ENCODE measurements around the gene HPS3. TPM values are rescaled to one million over a fixed set of nuclear protein-coding genes. Genes with fewer than 3 reads are reported as not detected.

HPS3 gene
- polyA plus RNA-seq, 1 of the 3 experiments (the other 2 are of a cell fraction): 9.4 TPM

DNA sequence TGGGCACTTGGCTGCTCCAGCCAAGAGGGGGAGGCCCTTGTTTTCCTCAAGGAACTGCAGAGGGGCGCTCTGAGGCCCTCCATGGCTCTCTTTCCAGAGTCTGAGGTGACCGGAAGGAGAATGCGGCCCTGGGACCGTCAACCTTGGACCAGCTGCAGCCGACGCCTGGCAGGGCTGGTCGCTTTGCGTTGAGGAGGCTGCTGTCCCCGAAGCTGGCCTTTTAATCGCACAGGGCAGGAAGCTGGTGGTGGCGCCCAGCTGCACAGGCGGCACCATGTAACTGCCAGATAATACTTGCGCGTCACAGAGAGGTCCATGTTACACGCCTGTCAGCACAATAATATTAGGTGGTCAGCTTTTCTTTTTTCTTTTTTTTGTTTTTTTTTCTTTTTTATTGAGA, 42.2 kb upstream of the HPS3 start:
- H2AFZ ChIP-seq (ENCODE audit: low read depth): no peak overlapping the region; the same call in 1 of the 2 replicates
- WGBS (ENCODE audit: low lambda C conversion rate): 98% methylated on average over 15 of the region's 15 CpGs
- CTCF ChIA-PET: interaction anchor here (0.5 to 1.9 kb wide), 3 partner anchors 33 to 326 kb away, joined by 4 to 9 read pairs (median 6); no protein-coding TSS in a partner anchor

More for the DNA sequence above, 42.2 kb upstream of the HPS3 start:
- peaks cover 39% of the 10 kb centered on the region for H3K79me2 ChIP-seq (ENCODE audit: insufficient read depth)
- no peaks in the 10 kb centered on the region for H3K27me3 ChIP-seq (ENCODE audit: insufficient read depth)
- H3K4me1 ChIP-seq (ENCODE audit: control insufficient read depth in 1 of 2, insufficient read depth in 2 of 2, low read depth in 1 of 2, low read length in 1 of 2): peaks cover 0 to 7% of the 10 kb centered on the region in 2 experiments; a peak in 2 of 4 replicates
- H3K27ac ChIP-seq (ENCODE audit: low read depth in 2 of 2, low read length in 1 of 2): no peak overlapping the region
- no peak for TF ChIP-seq SIN3A (IDR thresholded peaks at IDR 0.05; ENCODE audit: borderline replicate concordance, low read depth, low read length)
- TF ChIP-seq TAF1 (IDR thresholded peaks at IDR 0.05; ENCODE audit: borderline replicate concordance, low read depth, low read length): no peak
- TF ChIP-seq TCF12 (IDR thresholded peaks at IDR 0.05): no peak
- no peak for TF ChIP-seq POLR2AphosphoS5 (IDR thresholded peaks at IDR 0.05; ENCODE audit: low read depth, low read length)
- no peak for TF ChIP-seq RXRA (IDR thresholded peaks at IDR 0.05; ENCODE audit: borderline replicate concordance, low read depth)
- no peak for TF ChIP-seq NFIC (IDR thresholded peaks at IDR 0.05; ENCODE audit: borderline replicate concordance)
- TF ChIP-seq, protein P1, sequence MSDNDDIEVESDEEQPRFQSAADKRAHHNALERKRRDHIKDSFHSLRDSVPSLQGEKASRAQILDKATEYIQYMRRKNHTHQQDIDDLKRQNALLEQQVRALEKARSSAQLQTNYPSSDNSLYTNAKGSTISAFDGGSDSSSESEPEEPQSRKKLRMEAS (IDR thresholded peaks at IDR 0.05; ENCODE audit: low read depth): no peak
- no peak for TF ChIP-seq SMC3 (IDR thresholded peaks at IDR 0.05; ENCODE audit: low read depth, low read length)
- no peak for TF ChIP-seq MXI1 (IDR thresholded peaks at IDR 0.05; ENCODE audit: low read depth, low read length)
- TF ChIP-seq FOXJ3 (CRISPR knock-in tag; IDR thresholded peaks at IDR 0.05): no peak
- TF ChIP-seq, protein P2, sequence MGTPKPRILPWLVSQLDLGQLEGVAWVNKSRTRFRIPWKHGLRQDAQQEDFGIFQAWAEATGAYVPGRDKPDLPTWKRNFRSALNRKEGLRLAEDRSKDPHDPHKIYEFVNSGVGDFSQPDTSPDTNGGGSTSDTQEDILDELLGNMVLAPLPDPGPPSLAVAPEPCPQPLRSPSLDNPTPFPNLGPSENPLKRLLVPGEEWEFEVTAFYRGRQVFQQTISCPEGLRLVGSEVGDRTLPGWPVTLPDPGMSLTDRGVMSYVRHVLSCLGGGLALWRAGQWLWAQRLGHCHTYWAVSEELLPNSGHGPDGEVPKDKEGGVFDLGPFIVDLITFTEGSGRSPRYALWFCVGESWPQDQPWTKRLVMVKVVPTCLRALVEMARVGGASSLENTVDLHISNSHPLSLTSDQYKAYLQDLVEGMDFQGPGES (IDR thresholded peaks at IDR 0.05; ENCODE audit: low read depth, low read length): no peak
- TF ChIP-seq, protein P3, sequence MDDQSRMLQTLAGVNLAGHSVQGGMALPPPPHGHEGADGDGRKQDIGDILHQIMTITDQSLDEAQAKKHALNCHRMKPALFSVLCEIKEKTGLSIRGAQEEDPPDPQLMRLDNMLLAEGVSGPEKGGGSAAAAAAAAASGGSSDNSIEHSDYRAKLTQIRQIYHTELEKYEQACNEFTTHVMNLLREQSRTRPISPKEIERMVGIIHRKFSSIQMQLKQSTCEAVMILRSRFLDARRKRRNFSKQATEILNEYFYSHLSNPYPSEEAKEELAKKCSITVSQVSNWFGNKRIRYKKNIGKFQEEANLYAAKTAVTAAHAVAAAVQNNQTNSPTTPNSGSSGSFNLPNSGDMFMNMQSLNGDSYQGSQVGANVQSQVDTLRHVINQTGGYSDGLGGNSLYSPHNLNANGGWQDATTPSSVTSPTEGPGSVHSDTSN (IDR thresholded peaks at IDR 0.05): no peak
- TF ChIP-seq, protein P4, sequence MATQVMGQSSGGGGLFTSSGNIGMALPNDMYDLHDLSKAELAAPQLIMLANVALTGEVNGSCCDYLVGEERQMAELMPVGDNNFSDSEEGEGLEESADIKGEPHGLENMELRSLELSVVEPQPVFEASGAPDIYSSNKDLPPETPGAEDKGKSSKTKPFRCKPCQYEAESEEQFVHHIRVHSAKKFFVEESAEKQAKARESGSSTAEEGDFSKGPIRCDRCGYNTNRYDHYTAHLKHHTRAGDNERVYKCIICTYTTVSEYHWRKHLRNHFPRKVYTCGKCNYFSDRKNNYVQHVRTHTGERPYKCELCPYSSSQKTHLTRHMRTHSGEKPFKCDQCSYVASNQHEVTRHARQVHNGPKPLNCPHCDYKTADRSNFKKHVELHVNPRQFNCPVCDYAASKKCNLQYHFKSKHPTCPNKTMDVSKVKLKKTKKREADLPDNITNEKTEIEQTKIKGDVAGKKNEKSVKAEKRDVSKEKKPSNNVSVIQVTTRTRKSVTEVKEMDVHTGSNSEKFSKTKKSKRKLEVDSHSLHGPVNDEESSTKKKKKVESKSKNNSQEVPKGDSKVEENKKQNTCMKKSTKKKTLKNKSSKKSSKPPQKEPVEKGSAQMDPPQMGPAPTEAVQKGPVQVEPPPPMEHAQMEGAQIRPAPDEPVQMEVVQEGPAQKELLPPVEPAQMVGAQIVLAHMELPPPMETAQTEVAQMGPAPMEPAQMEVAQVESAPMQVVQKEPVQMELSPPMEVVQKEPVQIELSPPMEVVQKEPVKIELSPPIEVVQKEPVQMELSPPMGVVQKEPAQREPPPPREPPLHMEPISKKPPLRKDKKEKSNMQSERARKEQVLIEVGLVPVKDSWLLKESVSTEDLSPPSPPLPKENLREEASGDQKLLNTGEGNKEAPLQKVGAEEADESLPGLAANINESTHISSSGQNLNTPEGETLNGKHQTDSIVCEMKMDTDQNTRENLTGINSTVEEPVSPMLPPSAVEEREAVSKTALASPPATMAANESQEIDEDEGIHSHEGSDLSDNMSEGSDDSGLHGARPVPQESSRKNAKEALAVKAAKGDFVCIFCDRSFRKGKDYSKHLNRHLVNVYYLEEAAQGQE (IDR thresholded peaks at IDR 0.05; ENCODE audit: low read depth, low read length): no peak
- no peak for TF ChIP-seq MEF2A (IDR thresholded peaks at IDR 0.05; ENCODE audit: borderline replicate concordance, low read depth)
- TF ChIP-seq RCOR1 (IDR thresholded peaks at IDR 0.05; ENCODE audit: low read length): no peak
- TF ChIP-seq FOXM1 (IDR thresholded peaks at IDR 0.05; ENCODE audit: low read depth): no peak
- no peaks in the 10 kb centered on the region for H3K9me3 ChIP-seq
- no peak for DNase-seq
- no peaks in the 10 kb centered on the region for H3F3A ChIP-seq (replicated peaks; ENCODE audit: insufficient read depth)
- no peaks in the 10 kb centered on the region for H3K9me2 ChIP-seq
- POLR2A ChIA-PET: no interaction called here
- H3K36me3 ChIP-seq (replicated peaks in 1 of 2; ENCODE audit: control insufficient read depth in 1 of 2, insufficient read depth in 2 of 2, low read length in 1 of 2): peaks cover 8 to 15% of the 10 kb centered on the region in 2 experiments
- H4K20me1 ChIP-seq (ENCODE audit: insufficient read depth): no peaks in the 10 kb centered on the region
- H3K9ac ChIP-seq: no peak overlapping the region
- no peak overlapping the region for H3K4me2 ChIP-seq
- no peak overlapping the region for H3K4me3 ChIP-seq (ENCODE audit: low read depth in 2 of 2, low read length in 1 of 2)

Measured in SK-N-SH (cell line).